SIG-M5 treated with dmso at 0.1 percent for 504 hours (cell line): Measurements from ENCODE around the gene PRRX1.

ENCODE experiments used
- DNase-seq: peaks from one replicate; lab custom pipeline; 2025; ENCODE audit not compliant: unreplicated experiment; lab: John Stamatoyannopoulos, UW

Gene PRRX1

DNA sequence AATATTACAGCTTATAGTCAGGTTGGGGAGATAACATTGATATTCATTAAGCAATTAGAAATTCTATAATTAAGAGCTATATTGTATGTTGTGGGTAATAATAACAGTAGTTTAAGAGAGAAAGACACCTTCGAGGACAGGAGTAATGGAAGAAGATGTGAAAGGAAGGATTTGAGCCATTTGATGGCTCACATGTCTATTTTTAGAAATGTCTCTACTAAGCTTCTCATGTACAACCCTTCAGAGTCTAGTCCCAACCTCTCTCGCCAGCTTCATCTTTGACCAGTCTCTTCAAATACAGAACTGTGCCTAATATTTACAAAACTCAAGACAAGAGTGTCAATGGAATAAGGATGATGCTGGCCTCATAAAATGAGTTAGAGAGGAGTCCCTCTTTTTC is 95.1 kb downstream of the PRRX1 start:
- DNase-seq = no peak

DNA sequence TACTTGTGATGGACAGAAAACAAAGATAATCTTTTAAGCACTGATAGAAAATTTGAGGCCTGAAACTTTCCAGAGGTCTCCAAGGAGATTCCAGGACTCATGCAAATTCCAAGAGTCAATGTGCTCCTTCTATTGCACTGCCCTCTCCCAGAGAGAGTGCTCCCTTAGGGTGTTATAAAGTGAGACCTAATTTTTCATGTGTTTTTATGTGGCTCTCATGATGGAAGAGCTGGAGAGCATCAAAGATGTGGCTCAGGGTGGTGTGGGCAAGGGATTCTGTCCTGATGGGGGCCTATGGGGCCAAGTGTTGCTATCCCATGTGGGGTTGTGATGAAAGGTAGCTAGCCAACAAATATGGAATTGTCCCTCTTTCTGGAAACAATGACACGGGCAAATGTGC is 101.3 kb downstream of the PRRX1 start:
- DNase-seq = no peak

DNA sequence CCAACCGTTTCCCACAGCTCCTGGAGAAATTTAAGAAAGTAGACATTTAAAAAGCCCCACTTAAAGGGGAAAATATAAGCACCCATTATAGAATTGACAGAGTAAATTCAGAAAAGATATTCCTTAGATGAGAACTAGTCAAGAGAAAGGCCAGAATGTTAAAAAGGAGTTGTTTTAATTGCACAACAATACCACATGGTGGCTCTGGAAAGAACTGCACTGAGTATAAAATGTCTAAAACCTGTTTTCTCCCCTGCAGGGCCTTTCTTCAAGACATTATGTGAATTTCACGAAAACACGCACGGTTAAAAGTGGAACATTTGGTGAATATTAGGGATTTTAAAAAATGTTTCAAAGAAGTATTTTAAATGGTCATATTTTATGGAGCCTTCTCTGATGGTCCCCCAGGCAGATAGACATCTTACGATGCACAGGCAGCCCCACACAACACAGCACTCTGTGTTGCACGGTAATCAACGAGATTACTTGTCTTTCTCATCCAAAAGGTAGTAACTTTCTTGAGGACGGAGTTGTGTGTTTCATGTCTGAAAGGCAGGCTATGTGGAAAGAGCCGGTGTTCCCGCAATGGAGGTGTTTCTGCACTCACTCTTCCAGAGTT is 101.9 kb downstream of the PRRX1 start:
- no peak for DNase-seq

DNA sequence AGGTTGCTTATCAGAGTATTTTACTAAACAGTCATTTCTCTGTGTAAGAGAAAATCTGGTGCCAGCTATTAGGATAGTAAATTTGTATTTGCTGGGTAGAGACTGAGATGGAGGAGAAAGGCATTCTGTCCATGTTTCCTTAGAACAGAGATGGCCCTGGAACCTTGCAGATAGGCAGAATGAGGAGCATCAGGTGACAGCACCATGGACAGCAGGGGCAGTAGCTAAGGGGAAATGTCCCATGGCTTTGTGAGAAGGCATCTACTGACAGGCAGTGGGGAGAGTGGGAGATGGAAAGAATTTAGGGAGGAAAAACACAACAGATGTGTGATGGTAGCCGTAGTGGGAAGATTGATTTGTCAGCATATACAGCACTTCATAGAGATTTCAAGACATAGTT is 105.0 kb downstream of the PRRX1 start:
- DNase-seq = no peak

DNA sequence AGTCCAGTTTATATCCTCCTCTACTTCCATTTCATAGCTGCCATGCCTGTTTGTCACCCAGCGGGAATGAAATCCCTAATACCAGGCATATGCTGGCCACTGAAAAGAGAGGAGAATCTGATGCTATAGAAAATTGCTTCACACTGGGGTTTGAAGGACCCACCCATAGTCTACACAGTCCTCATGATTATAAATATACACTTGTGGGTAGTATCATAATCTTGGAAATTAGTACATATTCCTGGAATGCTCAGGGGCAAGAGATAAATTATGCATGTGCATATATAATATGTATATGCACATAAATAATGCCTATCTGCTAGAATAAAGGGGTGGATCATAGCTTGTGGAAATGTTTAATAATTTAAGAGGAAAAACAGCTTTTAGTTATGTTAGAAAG is 105.8 kb downstream of the PRRX1 start:
- DNase-seq = no peak

DNA sequence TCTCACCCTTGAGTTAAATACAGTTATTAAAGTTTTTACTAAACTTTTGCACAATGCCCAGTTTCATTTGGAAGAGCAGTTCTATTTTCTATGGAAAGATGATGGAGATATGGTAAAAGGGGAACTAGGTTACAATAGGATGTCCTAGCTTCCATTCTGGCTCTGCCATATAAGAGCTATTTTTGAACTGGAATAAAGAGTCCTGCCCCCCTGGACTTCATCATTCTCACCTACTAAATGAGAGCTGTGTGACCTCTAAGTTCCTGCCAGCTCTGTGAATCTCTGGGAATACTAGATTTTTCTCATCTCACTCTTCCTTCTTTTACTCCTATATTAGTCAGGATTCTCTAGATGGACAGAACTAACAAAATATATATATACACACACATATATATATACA is 106.3 kb downstream of the PRRX1 start:
- no peak for DNase-seq

GRCh38 chr1:170776252-170776651 is 112.3 kb downstream of the PRRX1 start:
- no peak for DNase-seq

- no peak for DNase-seq
Measured at GRCh38 chr1:170776777-170777176, 112.8 kb downstream of the PRRX1 start.
